Peyer's patch (tissue), 4 donors: Measurements from ENCODE around the gene AK8. TPM values are rescaled to one million over a fixed set of nuclear protein-coding genes. Genes with fewer than 3 reads are reported as not detected.

Source experiments
- DNase-seq, 3 donors: peaks; one replicate each; pipeline ENCODE4 v3.0.0-alpha.2; 2017 to 2019
- H3K27ac ChIP-seq, 4 donors: fragments of 200-600 bp; sonication (generic); one replicate each; pipeline ENCODE4 v1.5.1; 2016 to 2019
- H3K27me3 ChIP-seq, 2 donors: fragments of 200-600 bp; sonication (generic); one replicate each; pipeline ENCODE4 v1.5.1; 2019
- H3K36me3 ChIP-seq, 3 donors: fragments of 200-600 bp; sonication (generic); one replicate each; pipeline ENCODE4 v1.5.1; 2016 to 2019
- H3K4me1 ChIP-seq, 4 donors: fragments of 200-600 bp; sonication (generic); one replicate each; pipeline ENCODE4 v1.5.1; 2016 to 2019
- H3K4me3 ChIP-seq, 4 donors: fragments of 200-600 bp; sonication (generic); 1 replicate in 3 of 4; 2 replicates in 1 of 4; pipeline ENCODE4 v1.5.1; 2016 to 2019; ENCODE audit warnings: mild to moderate bottlenecking in 1 of 4
- H3K9me3 ChIP-seq, 4 donors: fragments of 200-600 bp; sonication (generic); one replicate each; pipeline ENCODE4 v1.5.1; 2016 to 2019; ENCODE audit warnings: mild to moderate bottlenecking in 1 of 4
- CTCF ChIP-seq, 6 experiments: fragments of 450-650 bp in 4 of 6; fragments of 200-600 bp in 2 of 6; sonication (generic) in 1 of 6; IDR thresholded peaks; one replicate each; pipeline ENCODE4 v1.5.1; 2017 to 2019; ENCODE audit warnings: antibody characterized with exemption in 6 of 6, mild to moderate bottlenecking in 3 of 6, moderate library complexity in 1 of 6
- POLR2A ChIP-seq, 2 donors: fragments of 450-650 bp; IDR thresholded peaks; one replicate each; pipeline ENCODE4 v1.5.1; 2017; ENCODE audit warnings: antibody characterized with exemption in 2 of 2, mild to moderate bottlenecking in 2 of 2, moderate library complexity in 2 of 2
- total RNA-seq, 4 donors: library from RNA; depleted of rRNA; stranded (reverse); fragments of >200 nt; gene quantifications; one replicate each; pipeline ENCODE4 v1.1.0, GENCODE V29; 2016

Gene AK8
- total RNA-seq, 4 donors from 2014 or later, result not detected

- TF ChIP-seq CTCF (IDR thresholded peaks at IDR 0.05) (no peak), POLR2A (IDR thresholded peaks at IDR 0.05) (no peak)
- Histone ChIP-seq H3K27me3 (no peaks in the 10 kb centered on the region), H3K4me1 (no peaks in the 10 kb centered on the region), H3K9me3 (no peaks in the 10 kb centered on the region), H3K4me3 (no peak overlapping the region), H3K27ac (no peak overlapping the region), H3K36me3 (no peaks in the 10 kb centered on the region)
- no peak for DNase-seq
Measured at GRCh38 chr9:132838291-132838690, 39.8 kb downstream of the AK8 start.

- Histone ChIP-seq H3K4me1 (no peaks in the 10 kb centered on the region), H3K27me3 (no peaks in the 10 kb centered on the region), H3K4me3 (no peak overlapping the region), H3K27ac (no peak overlapping the region), H3K9me3 (no peaks in the 10 kb centered on the region), H3K36me3 (no peaks in the 10 kb centered on the region)
- TF ChIP-seq CTCF (IDR thresholded peaks at IDR 0.05), result no peak
- TF ChIP-seq POLR2A (IDR thresholded peaks at IDR 0.05), result no peak
- DNase-seq, result no peak
Measured at GRCh38 chr9:132837501-132838286, 40.4 kb downstream of the AK8 start.

- no peak overlapping the region for H3K27ac ChIP-seq
- TF ChIP-seq POLR2A (IDR thresholded peaks at IDR 0.05) (no peak), CTCF (IDR thresholded peaks at IDR 0.05) (no peak)
- DNase-seq, result no peak
Measured at GRCh38 chr9:132834343-132834742, 43.7 kb downstream of the AK8 start.

GRCh38 chr9:132833550-132834121 lies 44.4 kb downstream of the AK8 start:
- no peak overlapping the region for H3K4me3 ChIP-seq
- no peaks in the 10 kb centered on the region for H3K27me3 ChIP-seq
- no peak overlapping the region for H3K27ac ChIP-seq
- DNase-seq, result no peak
- H3K9me3 ChIP-seq, result no peaks in the 10 kb centered on the region
- no peak for TF ChIP-seq CTCF (IDR thresholded peaks at IDR 0.05)
- TF ChIP-seq POLR2A (IDR thresholded peaks at IDR 0.05), result no peak
- H3K36me3 ChIP-seq, result no peaks in the 10 kb centered on the region
- no peaks in the 10 kb centered on the region for H3K4me1 ChIP-seq

More at GRCh38 chr9:132834343-132834742, 43.7 kb downstream of the AK8 start:
- no peaks in the 10 kb centered on the region for H3K27me3 ChIP-seq
- no peaks in the 10 kb centered on the region for H3K9me3 ChIP-seq
- H3K4me1 ChIP-seq, result no peaks in the 10 kb centered on the region
- H3K36me3 ChIP-seq, result no peaks in the 10 kb centered on the region
- no peak overlapping the region for H3K4me3 ChIP-seq

- H3K9me3 ChIP-seq, result no peaks in the 10 kb centered on the region
Measured at GRCh38 chr9:132832171-132832881, 45.8 kb downstream of the AK8 start.

More at GRCh38 chr9:132832171-132832881, 45.8 kb downstream of the AK8 start:
- Histone ChIP-seq H3K36me3 (no peaks in the 10 kb centered on the region), H3K4me1 (no peaks in the 10 kb centered on the region), H3K4me3 (no peak overlapping the region), H3K27me3 (no peaks in the 10 kb centered on the region), H3K27ac (no peak overlapping the region)
- no peak for TF ChIP-seq POLR2A (IDR thresholded peaks at IDR 0.05)
- no peak for TF ChIP-seq CTCF (IDR thresholded peaks at IDR 0.05)
- no peak for DNase-seq
